ENCODE results near the gene WDR4. TPM values are rescaled to one million over a fixed set of nuclear protein-coding genes. Genes with fewer than 3 reads are reported as not detected.
"Not testable (repeated sequence)": the region's sequence is repeated elsewhere in the genome, so short reads cannot be mapped to it uniquely, and the experiment has no call there.

The WDR4 gene
- total RNA-seq, 1 experiment from 2014 or later = 55.3 TPM

DNA sequence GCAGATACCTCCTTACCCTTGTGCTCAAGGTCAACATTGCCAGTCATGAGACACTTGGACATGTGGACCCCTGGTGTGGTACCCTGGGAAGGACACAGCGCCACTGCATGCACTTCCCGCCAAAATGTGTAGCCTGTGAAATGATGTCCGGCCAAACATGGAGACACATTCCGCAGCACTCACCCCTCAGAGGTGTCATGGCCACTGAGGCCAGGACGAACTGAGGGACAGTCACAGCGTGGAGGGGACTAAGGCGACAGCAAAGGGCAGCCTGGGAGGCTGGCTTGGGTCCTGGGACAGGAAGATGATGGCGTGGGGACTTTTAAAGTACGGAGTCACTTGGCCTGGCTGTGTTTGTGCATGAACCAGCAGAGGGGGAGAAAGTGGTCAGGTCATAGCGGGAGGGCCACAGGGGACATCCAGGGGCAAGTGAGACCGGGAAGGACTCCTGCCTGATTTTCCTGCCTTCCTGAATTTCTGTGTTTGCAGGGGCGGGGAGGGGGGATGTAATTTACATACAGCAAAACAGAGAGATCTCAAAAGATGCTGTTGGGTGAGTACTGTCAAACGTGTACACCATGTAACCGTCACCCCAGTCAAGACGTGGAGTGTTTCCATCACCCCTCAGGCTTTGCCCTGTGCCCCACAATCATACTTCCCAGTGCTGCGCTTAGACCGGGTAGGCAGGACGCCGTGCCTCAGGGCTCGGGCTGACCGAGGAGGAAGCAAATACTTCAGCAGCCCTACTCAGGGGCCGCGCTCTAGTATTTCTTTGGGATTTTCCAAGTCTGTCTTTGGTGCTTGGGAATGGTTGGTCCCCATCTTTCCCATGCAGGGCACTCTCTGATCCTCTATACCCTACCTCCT is 45.2 kb downstream of the WDR4 start:
- CTCF ChIA-PET = interaction anchor here (0.7 kb wide), 1 partner anchor 59 kb away, joined by 5 read pairs; the partner anchor contains the start of gene NDUFV3
- no peak for TF ChIP-seq EZH2 (IDR thresholded peaks at IDR 0.05; ENCODE audit: borderline replicate concordance, low read depth, low read length, poor library complexity, severe bottlenecking)
- TF ChIP-seq, protein P1, sequence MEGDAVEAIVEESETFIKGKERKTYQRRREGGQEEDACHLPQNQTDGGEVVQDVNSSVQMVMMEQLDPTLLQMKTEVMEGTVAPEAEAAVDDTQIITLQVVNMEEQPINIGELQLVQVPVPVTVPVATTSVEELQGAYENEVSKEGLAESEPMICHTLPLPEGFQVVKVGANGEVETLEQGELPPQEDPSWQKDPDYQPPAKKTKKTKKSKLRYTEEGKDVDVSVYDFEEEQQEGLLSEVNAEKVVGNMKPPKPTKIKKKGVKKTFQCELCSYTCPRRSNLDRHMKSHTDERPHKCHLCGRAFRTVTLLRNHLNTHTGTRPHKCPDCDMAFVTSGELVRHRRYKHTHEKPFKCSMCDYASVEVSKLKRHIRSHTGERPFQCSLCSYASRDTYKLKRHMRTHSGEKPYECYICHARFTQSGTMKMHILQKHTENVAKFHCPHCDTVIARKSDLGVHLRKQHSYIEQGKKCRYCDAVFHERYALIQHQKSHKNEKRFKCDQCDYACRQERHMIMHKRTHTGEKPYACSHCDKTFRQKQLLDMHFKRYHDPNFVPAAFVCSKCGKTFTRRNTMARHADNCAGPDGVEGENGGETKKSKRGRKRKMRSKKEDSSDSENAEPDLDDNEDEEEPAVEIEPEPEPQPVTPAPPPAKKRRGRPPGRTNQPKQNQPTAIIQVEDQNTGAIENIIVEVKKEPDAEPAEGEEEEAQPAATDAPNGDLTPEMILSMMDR (conservative IDR thresholded peaks at IDR 0.05; ENCODE audit: low read depth, low read length) = no peak
- intact Hi-C loops (cut with micrococcal nuclease; ENCODE audit: unreplicated experiment) = no loop called here
- H3K9me3 ChIP-seq (ENCODE audit: low read depth, low read length, poor library complexity, severe bottlenecking) = no peaks in the 10 kb centered on the region
- peaks cover 5% of the 10 kb centered on the region for H3K4me1 ChIP-seq (ENCODE audit: insufficient read depth, low read length, poor library complexity, severe bottlenecking)
- H3K27me3 ChIP-seq (replicated peaks; ENCODE audit: insufficient read depth, low read depth, low read length, poor library complexity) = no peaks in the 10 kb centered on the region
- H3K4me3 ChIP-seq (ENCODE audit: low read depth, low read length, poor library complexity, severe bottlenecking) = no peak overlapping the region
- H3K36me3 ChIP-seq (ENCODE audit: insufficient read depth, low read length, poor library complexity, severe bottlenecking) = peaks cover under 1% of the 10 kb centered on the region
- BruUV-seq (replicated peaks) = no TSS peak
- POLR2A ChIA-PET (ENCODE audit: low non-redundant PET) = interaction anchor here (0.6 kb wide), 1 partner anchor 8 kb away, joined by 4 read pairs; no protein-coding TSS in a partner anchor
- H3K27ac ChIP-seq (ENCODE audit: low read depth, low read length, poor library complexity, severe bottlenecking) = no peak overlapping the region
- no peak for DNase-seq (ENCODE audit: low spot score)

DNA sequence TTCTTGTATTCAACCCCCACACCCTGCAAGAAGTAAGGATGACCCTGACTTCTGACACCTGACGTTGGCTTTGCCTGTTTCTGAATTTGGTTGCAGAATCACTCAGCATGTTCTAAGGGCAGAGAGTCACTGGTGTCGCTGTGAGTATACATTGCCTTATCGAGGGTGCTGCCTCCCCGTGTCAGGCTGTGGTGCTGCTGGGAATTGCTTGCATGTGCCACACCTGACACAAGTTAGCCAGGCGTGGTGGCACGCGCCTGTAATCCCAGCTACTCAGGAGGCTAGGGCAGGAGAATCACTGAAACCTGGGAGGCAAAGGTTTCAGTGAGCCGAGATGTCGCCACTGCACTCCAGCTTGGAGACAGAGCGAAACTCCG is 45.9 kb downstream of the WDR4 start:
- ChIA-PET POLR2A (ENCODE audit: low non-redundant PET) (interaction anchor here (0.6 kb wide), 1 partner anchor 8 kb away, joined by 4 read pairs; no protein-coding TSS in a partner anchor), CTCF (interaction anchor here (0.7 to 1.1 kb wide), 2 partner anchors 60 to 241 kb away, joined by 4 to 5 read pairs; partner anchors contain the start of gene NDUFV3)
- Histone ChIP-seq H3K27me3 (replicated peaks; ENCODE audit: insufficient read depth, low read depth, low read length, poor library complexity) (no peaks in the 10 kb centered on the region), H3K9me3 (ENCODE audit: low read depth, low read length, poor library complexity, severe bottlenecking) (no peaks in the 10 kb centered on the region), H3K4me3 (ENCODE audit: low read depth, low read length, poor library complexity, severe bottlenecking) (no peak overlapping the region), H3K36me3 (ENCODE audit: insufficient read depth, low read length, poor library complexity, severe bottlenecking) (no peaks in the 10 kb centered on the region), H3K4me1 (ENCODE audit: insufficient read depth, low read length, poor library complexity, severe bottlenecking) (peaks cover 5% of the 10 kb centered on the region), H3K27ac (ENCODE audit: low read depth, low read length, poor library complexity, severe bottlenecking) (no peak overlapping the region)
- peak; percentile 71 for DNase-seq (ENCODE audit: low spot score)
- no TSS peak for BruUV-seq (replicated peaks)
- TF ChIP-seq EZH2 (IDR thresholded peaks at IDR 0.05; ENCODE audit: borderline replicate concordance, low read depth, low read length, poor library complexity, severe bottlenecking) = no peak
- TF ChIP-seq, protein P1 (conservative IDR thresholded peaks at IDR 0.05; ENCODE audit: low read depth, low read length) = peak; percentile 57
- intact Hi-C loops (cut with micrococcal nuclease; ENCODE audit: unreplicated experiment) = no loop called here

DNA sequence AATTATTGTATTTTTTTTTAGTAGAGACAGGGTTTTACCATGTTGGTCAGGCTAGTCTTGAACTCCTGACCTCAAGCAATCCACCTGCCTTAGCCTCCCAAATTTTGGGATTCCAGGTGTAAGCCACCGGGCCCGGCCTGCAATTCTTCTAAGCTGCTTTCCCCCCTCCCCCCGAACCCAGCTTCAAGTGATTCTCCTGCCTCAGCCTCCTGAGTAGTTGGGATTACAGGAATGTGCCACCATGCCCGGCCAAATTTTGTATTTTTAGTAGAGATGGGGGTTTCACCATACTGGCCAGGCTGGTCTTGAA is 47.1 kb downstream of the WDR4 start:
- H3K27me3 ChIP-seq (replicated peaks; ENCODE audit: insufficient read depth, low read depth, low read length, poor library complexity); H3K27ac ChIP-seq (ENCODE audit: low read depth, low read length, poor library complexity, severe bottlenecking); H3K9me3 ChIP-seq (ENCODE audit: low read depth, low read length, poor library complexity, severe bottlenecking); H3K36me3 ChIP-seq (ENCODE audit: insufficient read depth, low read length, poor library complexity, severe bottlenecking); intact Hi-C loops (cut with micrococcal nuclease; ENCODE audit: unreplicated experiment); DNase-seq (ENCODE audit: low spot score); POLR2A ChIA-PET (ENCODE audit: low non-redundant PET); BruUV-seq (replicated peaks); H3K4me1 ChIP-seq (ENCODE audit: insufficient read depth, low read length, poor library complexity, severe bottlenecking); H3K4me3 ChIP-seq (ENCODE audit: low read depth, low read length, poor library complexity, severe bottlenecking): not testable (repeated sequence)
- CTCF ChIA-PET = interaction anchor here (0.7 to 1.1 kb wide), 2 partner anchors 131 to 240 kb away, joined by 3 to 4 read pairs; no protein-coding TSS in a partner anchor
